GM12878 (cell line): ENCODE data around the gene FBXO27. TPM values are rescaled to one million over a fixed set of nuclear protein-coding genes. Genes with fewer than 3 reads are reported as not detected.

Experiments used
- ATF3 ChIP-seq: IDR thresholded peaks from 2 replicates; pipeline ENCODE4 v1.6.1; 2011; ENCODE audit warnings: low read depth, mild to moderate bottlenecking, low read length, moderate library complexity, borderline replicate concordance; ENCODE audit errors: extremely low read depth
- BCL3 ChIP-seq: IDR thresholded peaks from 2 replicates; pipeline ENCODE4 v1.6.1; 2011; ENCODE audit warnings: borderline replicate concordance, low read depth, mild to moderate bottlenecking, moderate library complexity, low read length; ENCODE audit not compliant: insufficient read depth, poor library complexity, severe bottlenecking
- CBFB ChIP-seq: IDR thresholded peaks from 2 replicates; pipeline ENCODE4 v1.6.1; 2016; ENCODE audit warnings: antibody characterized with exemption, low read depth
- CBX3 ChIP-seq: fragments of 200-600 bp; sonication (generic); IDR thresholded peaks from 2 replicates; pipeline ENCODE4 v1.6.1; 2016; ENCODE audit warnings: low read depth, borderline replicate concordance
- CBX5 ChIP-seq: sonication (generic); IDR thresholded peaks from 2 replicates; pipeline ENCODE4 v1.6.1; 2016; ENCODE audit warnings: low read depth, moderate library complexity, mild to moderate bottlenecking, inconsistent platforms
- E2F4 ChIP-seq: IDR thresholded peaks from 2 replicates; pipeline ENCODE4 v1.6.1; 2012; ENCODE audit warnings: low read depth, low read length, improper control_type of control experiment
- E2F8 ChIP-seq: fragments of 450-650 bp; IDR thresholded peaks from 2 replicates; pipeline ENCODE4 v1.6.1; 2018; ENCODE audit warnings: mild to moderate bottlenecking, low read depth, moderate library complexity; ENCODE audit not compliant: partially characterized antibody
- ELK1 ChIP-seq: IDR thresholded peaks from 2 replicates; pipeline ENCODE4 v1.6.1; 2012; ENCODE audit warnings: low read depth, low read length, improper control_type of control experiment
- FOS ChIP-seq: IDR thresholded peaks from 3 replicates; pipeline ENCODE4 v1.6.1; 2011; ENCODE audit warnings: borderline replicate concordance; ENCODE audit not compliant: insufficient read length; ENCODE audit errors: extremely low read depth
- MEF2B ChIP-seq: fragments of 450-650 bp; IDR thresholded peaks from 2 replicates; pipeline ENCODE4 v1.6.1; 2018; ENCODE audit warnings: mild to moderate bottlenecking, moderate library complexity; ENCODE audit not compliant: partially characterized antibody, poor library complexity, severe bottlenecking
- MLLT1 ChIP-seq: fragments of 450-650 bp; IDR thresholded peaks from 2 replicates; pipeline ENCODE4 v1.6.1; 2016; ENCODE audit warnings: mild to moderate bottlenecking
- NFXL1 ChIP-seq: fragments of 450-650 bp; IDR thresholded peaks from 2 replicates; pipeline ENCODE4 v1.6.1; 2017; ENCODE audit warnings: antibody characterized with exemption, mild to moderate bottlenecking, borderline replicate concordance
- POLR2A ChIP-seq: IDR thresholded peaks from 2 replicates; pipeline ENCODE4 v1.6.1; 2011; ENCODE audit warnings: low read depth, mild to moderate bottlenecking, low read length
- RAD51 ChIP-seq: fragments of 450-650 bp; IDR thresholded peaks from 2 replicates; pipeline ENCODE4 v1.6.1; 2016; ENCODE audit warnings: moderate library complexity, mild to moderate bottlenecking, inconsistent platforms
- RCOR1 ChIP-seq: conservative IDR thresholded peaks from 2 replicates; pipeline ENCODE4 v1.6.1; 2012; ENCODE audit warnings: low read depth, low read length, improper control_type of control experiment
- SP1 ChIP-seq: IDR thresholded peaks from one replicate; pipeline ENCODE4 v1.6.1; 2011; ENCODE audit warnings: low read depth, low read length
- SPI1 ChIP-seq: IDR thresholded peaks from 2 replicates; pipeline ENCODE4 v1.6.1; 2011; ENCODE audit warnings: low read depth, mild to moderate bottlenecking, low read length, moderate library complexity, borderline replicate concordance; ENCODE audit not compliant: insufficient read depth
- SUZ12 ChIP-seq: fragments of 200-600 bp; sonication (generic); IDR thresholded peaks from one replicate; pipeline ENCODE4 v1.6.1; 2018; ENCODE audit warnings: antibody characterized with exemption, mild to moderate bottlenecking; ENCODE audit not compliant: unreplicated experiment
- TCF3 ChIP-seq: IDR thresholded peaks from 2 replicates; pipeline ENCODE4 v1.6.1; 2012; ENCODE audit warnings: low read depth, mild to moderate bottlenecking, low read length, borderline replicate concordance; ENCODE audit not compliant: insufficient read depth
- YY1 ChIP-seq: IDR thresholded peaks from 2 replicates; pipeline ENCODE4 v1.6.1; 2011; ENCODE audit warnings: low read depth, mild to moderate bottlenecking, low read length
- ZNF217 ChIP-seq: fragments of 450-650 bp; IDR thresholded peaks from 2 replicates; pipeline ENCODE4 v1.6.1; 2017; ENCODE audit warnings: antibody characterized with exemption, mild to moderate bottlenecking
- ZNF24 ChIP-seq: fragments of 450-650 bp; IDR thresholded peaks from 2 replicates; pipeline ENCODE4 v1.6.1; 2017; ENCODE audit warnings: antibody characterized with exemption, mild to moderate bottlenecking
- ZSCAN29 ChIP-seq: fragments of 450-650 bp; IDR thresholded peaks from 2 replicates; pipeline ENCODE4 v1.6.1; 2017; ENCODE audit warnings: mild to moderate bottlenecking, moderate library complexity
- polyA plus RNA-seq, 11 experiments: library from polyadenylated mRNA; depleted of rRNA in 4 of 11; unstranded in 6 of 11; stranded (reverse) in 5 of 11; fragments of >200 nt; fragmentation: Nextera tagmentation in 4 of 11; fragmentation: Illumina TruSeq in 1 of 11; extraction: Ambion mirVana in 4 of 11; extraction: Trizol in 1 of 11; gene quantifications; 1 replicate in 1 of 11; 2 replicates in 10 of 11; pipeline versions ENCODE4 v1.2.1 to v1.2.3, GENCODE V29; 2011 to 2016; ENCODE audit warnings: inconsistent platforms in 2 of 11, missing spikeins in 2 of 11, low read depth in 1 of 11
- total RNA-seq, 4 experiments: library from RNA; depleted of rRNA in 3 of 4; stranded (reverse); fragments of >200 nt in 3 of 4; fragmentation: Illumina TruSeq in 1 of 4; extraction: Trizol in 1 of 4; gene quantifications; 2 replicates each; pipeline versions ENCODE4 v1.2.1 to v1.2.3, GENCODE V29; 2013 to 2021

FBXO27 gene
- total and polyA plus RNA-seq, 10 of the 15 experiments (the other 5 are each of a cell fraction or from before 2014, with no cell fraction given), result 3.1 to 15.4 (median 7.1) TPM

GRCh38 chr19:39031368-39032062, 834 bp downstream of the FBXO27 start (continued):
- TF ChIP-seq TCF3, result no peak
- TF ChIP-seq MLLT1, result no peak
- peak; percentile 81 for TF ChIP-seq RAD51
- TF ChIP-seq POLR2A, result no peak; the same call in 1 of the 2 replicates
- no peak for TF ChIP-seq ZNF24
- no peak for TF ChIP-seq CBX5
- no peak for TF ChIP-seq MEF2B
- no peak for TF ChIP-seq CBFB
- TF ChIP-seq E2F8, result no peak
- no peak for TF ChIP-seq ATF3
- TF ChIP-seq RCOR1, result no peak
- no peak for TF ChIP-seq ELK1
- TF ChIP-seq FOS, result no peak
- TF ChIP-seq YY1, result no peak
- no peak for TF ChIP-seq CBX3
- no peak for TF ChIP-seq NFXL1
- peak; percentile 72 for TF ChIP-seq SUZ12
- TF ChIP-seq BCL3, result no peak
- no peak for TF ChIP-seq E2F4
- TF ChIP-seq SP1, result no peak
- peak; percentile 53; the same call in 1 of the 2 replicates for TF ChIP-seq SPI1
- TF ChIP-seq ZSCAN29, result no peak
- TF ChIP-seq ZNF217, result no peak
